Ishikawa (cell line): Measurements from ENCODE around the gene TXK.

ENCODE experiments used
- CEBPB ChIP-seq: IDR thresholded peaks from 2 replicates; pipeline ENCODE4 v1.6.1; 2012
- EP300 ChIP-seq: IDR thresholded peaks from 2 replicates; pipeline ENCODE4 v1.6.1; 2012; ENCODE audit warnings: borderline replicate concordance
- FOXM1 ChIP-seq: IDR thresholded peaks from 2 replicates; pipeline ENCODE4 v1.6.1; 2012; ENCODE audit warnings: low read depth, borderline replicate concordance
- RAD21 ChIP-seq: IDR thresholded peaks from 2 replicates; pipeline ENCODE4 v1.6.1; 2012; ENCODE audit warnings: low read depth
- REST ChIP-seq: IDR thresholded peaks from 2 replicates; pipeline ENCODE4 v1.6.1; 2012; ENCODE audit warnings: low read depth, mild to moderate bottlenecking
- TAF1 ChIP-seq: IDR thresholded peaks from 2 replicates; pipeline ENCODE4 v1.6.1; 2012; ENCODE audit warnings: low read depth, mild to moderate bottlenecking
- ZBTB7A ChIP-seq: IDR thresholded peaks from 2 replicates; pipeline ENCODE4 v1.6.1; 2012; ENCODE audit warnings: low read depth

- TF ChIP-seq EP300 (no peak), REST (no peak), RAD21 (no peak), ZBTB7A (no peak), CEBPB (no peak), FOXM1 (no peak), TAF1 (no peak)
Observed at GRCh38 chr4:48149827-48150370, 15.8 kb upstream of the TXK start.
